ENCODE measurements around the gene TBC1D5. TPM values are rescaled to one million over a fixed set of nuclear protein-coding genes. Genes with fewer than 3 reads are reported as not detected.

TBC1D5 gene
- total RNA-seq, 1 donor from 2014 or later: 75.6 TPM

GRCh38 chr3:17402442-17402841 is 340.0 kb downstream of the TBC1D5 start:
- no peak for TF ChIP-seq CTCF (IDR thresholded peaks at IDR 0.05)
- Histone ChIP-seq H3K4me1 (no peaks in the 10 kb centered on the region), H3K27ac (no peak overlapping the region), H3K27me3 (ENCODE audit: low read depth) (no peaks in the 10 kb centered on the region), H3K36me3 (peaks cover 39% of the 10 kb centered on the region), H3K9me3 (no peaks in the 10 kb centered on the region), H3K4me3 (no peak overlapping the region)
- intact Hi-C loops (cut with DNase I): no loop called here
- ATAC-seq (no peak), DNase-seq (no peak)

GRCh38 chr3:17401912-17402311 is 340.5 kb downstream of the TBC1D5 start:
- intact Hi-C loops (cut with DNase I): no loop called here
- Histone ChIP-seq H3K4me1 (no peaks in the 10 kb centered on the region), H3K9me3 (no peaks in the 10 kb centered on the region), H3K27me3 (ENCODE audit: low read depth) (no peaks in the 10 kb centered on the region), H3K27ac (no peak overlapping the region), H3K36me3 (peaks cover 39% of the 10 kb centered on the region), H3K4me3 (no peak overlapping the region)
- ATAC-seq (no peak), DNase-seq (no peak)
- no peak for TF ChIP-seq CTCF (IDR thresholded peaks at IDR 0.05)

- Histone ChIP-seq H3K27me3 (ENCODE audit: low read depth) (no peaks in the 10 kb centered on the region), H3K36me3 (peaks cover 36% of the 10 kb centered on the region), H3K27ac (no peak overlapping the region), H3K4me1 (no peaks in the 10 kb centered on the region), H3K9me3 (no peaks in the 10 kb centered on the region), H3K4me3 (no peak overlapping the region)
- no peak for ATAC-seq
- no peak for TF ChIP-seq CTCF (IDR thresholded peaks at IDR 0.05)
- no peak for DNase-seq
- intact Hi-C loops (cut with DNase I): no loop called here
These were observed 342.8 kb downstream of the TBC1D5 start for GRCh38 chr3:17399586-17399985.

- no peaks in the 10 kb centered on the region for H3K4me1 ChIP-seq
- H3K27ac ChIP-seq: no peak overlapping the region
- H3K9me3 ChIP-seq: no peaks in the 10 kb centered on the region
- intact Hi-C loops (cut with DNase I): no loop called here
- peaks cover 31% of the 10 kb centered on the region for H3K36me3 ChIP-seq
- no peaks in the 10 kb centered on the region for H3K27me3 ChIP-seq (ENCODE audit: low read depth)
- TF ChIP-seq CTCF (IDR thresholded peaks at IDR 0.05): no peak
- no peak for DNase-seq
- H3K4me3 ChIP-seq: no peak overlapping the region
- no peak for ATAC-seq
These were observed 343.4 kb downstream of the TBC1D5 start for GRCh38 chr3:17398959-17399551.

GRCh38 chr3:17396036-17396435 is 346.4 kb downstream of the TBC1D5 start:
- H3K4me3 ChIP-seq: no peak overlapping the region
- no peak for TF ChIP-seq CTCF (IDR thresholded peaks at IDR 0.05)
- no peaks in the 10 kb centered on the region for H3K4me1 ChIP-seq
- ATAC-seq (no peak), DNase-seq (no peak)
- H3K36me3 ChIP-seq: peaks cover 10% of the 10 kb centered on the region
- no peaks in the 10 kb centered on the region for H3K27me3 ChIP-seq (ENCODE audit: low read depth)
- no peak overlapping the region for H3K27ac ChIP-seq
- no peaks in the 10 kb centered on the region for H3K9me3 ChIP-seq
- intact Hi-C loops (cut with DNase I): no loop called here
